PFSK-1 (cell line): ENCODE results near the gene PDS5B.

Experiments
- FOXP2 ChIP-seq: optimal IDR thresholded peaks from 2 replicates; pipeline ENCODE3; 2011; ENCODE audit warnings: borderline replicate concordance, control low read depth, inconsistent platforms; ENCODE audit not compliant: insufficient read depth; ENCODE audit errors: extremely low read length, extremely low read depth
- POLR2AphosphoS5 ChIP-seq: IDR thresholded peaks from 2 replicates; pipeline ENCODE4 v1.6.1; 2012; ENCODE audit warnings: low read depth, mild to moderate bottlenecking, control low read depth, low read length, moderate library complexity
- REST ChIP-seq, 2 experiments: IDR thresholded peaks; 2 replicates each; pipeline versions ENCODE4 v1.6.1 to v1.8.0; 2011 to 2012; ENCODE audit warnings: low read depth in 2 of 2, low read length in 2 of 2, control low read depth in 1 of 2, inconsistent platforms in 1 of 2, mild to moderate bottlenecking in 1 of 2, moderate library complexity in 1 of 2; ENCODE audit not compliant: insufficient read depth in 1 of 2
- SIN3A ChIP-seq: IDR thresholded peaks from 2 replicates; pipeline ENCODE4 v1.6.1; 2012; ENCODE audit warnings: mild to moderate bottlenecking, low read length, moderate library complexity, borderline replicate concordance; ENCODE audit not compliant: insufficient read depth
- TAF1 ChIP-seq: IDR thresholded peaks from 2 replicates; pipeline ENCODE4 v1.6.1; 2012; ENCODE audit warnings: low read length, control low read depth, borderline replicate concordance; ENCODE audit not compliant: insufficient read depth

DNA sequence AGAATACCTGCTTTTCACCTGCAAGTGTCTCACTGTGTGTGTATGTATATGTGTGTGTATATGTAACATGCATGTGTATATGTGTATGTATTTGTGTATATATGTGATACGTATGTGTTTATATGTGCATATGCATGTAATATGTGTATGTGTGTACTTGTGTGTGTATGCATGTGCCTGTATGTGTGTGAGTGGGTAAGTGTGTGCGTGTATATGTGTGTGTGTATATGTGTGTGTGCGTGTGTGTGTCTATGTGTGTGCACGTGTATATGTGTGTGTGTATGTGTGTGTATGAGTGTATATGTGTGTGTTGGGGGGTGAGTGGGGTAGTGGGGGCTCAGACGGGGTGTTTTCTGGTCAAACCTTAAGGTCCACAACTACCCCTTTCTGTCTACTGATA lies 237.3 kb downstream of the PDS5B start:
- TF ChIP-seq POLR2AphosphoS5 (no peak), SIN3A (no peak), REST (IDR thresholded peaks at IDR 0.05; ENCODE audit: insufficient read depth in 1 of 2, low read depth in 2 of 2, low read length in 2 of 2) (no peak), TAF1 (no peak), FOXP2 (no peak)
